HepG2 (cell line): ENCODE data around the gene TAF1D. TPM values are rescaled to one million over a fixed set of nuclear protein-coding genes. Genes with fewer than 3 reads are reported as not detected.

ENCODE experiments used
- CHD2 ChIP-seq: IDR thresholded peaks from 2 replicates; pipeline ENCODE4 v1.6.1; 2011; ENCODE audit warnings: low read depth, low read length, improper control_type of control experiment
- ELK4 ChIP-seq: sonication (generic); formaldehyde crosslinking; IDR thresholded peaks from 2 replicates; pipeline ENCODE4 v1.9.0; 2021; ENCODE audit warnings: missing genetic modification reagents, borderline replicate concordance
- FOXA3 ChIP-seq: IDR thresholded peaks from 2 replicates; pipeline ENCODE4 v1.6.1; 2016; ENCODE audit warnings: missing genetic modification reagents, missing compliant biosample characterization
- HDAC1 ChIP-seq: sonication (generic); formaldehyde crosslinking; IDR thresholded peaks from 2 replicates; pipeline ENCODE4 v1.5.1; 2020; ENCODE audit warnings: mild to moderate bottlenecking, missing genetic modification reagents
- HES4 ChIP-seq: sonication (generic); formaldehyde crosslinking; IDR thresholded peaks from 2 replicates; pipeline ENCODE4 v1.9.0; 2021; ENCODE audit warnings: mild to moderate bottlenecking, missing genetic modification reagents, borderline replicate concordance
- HOXA3 ChIP-seq: sonication (generic); formaldehyde crosslinking; IDR thresholded peaks from 2 replicates; pipeline ENCODE4 v1.5.0; 2020; ENCODE audit warnings: missing genetic modification reagents
- JARID2 ChIP-seq: sonication (generic); formaldehyde crosslinking; IDR thresholded peaks from 2 replicates; pipeline ENCODE4 v1.8.1; 2023; ENCODE audit warnings: missing genetic modification reagents, inconsistent platforms; ENCODE audit not compliant: insufficient replicate concordance
- LRRFIP1 ChIP-seq: sonication (generic); formaldehyde crosslinking; conservative IDR thresholded peaks from 2 replicates; pipeline ENCODE4 v1.4.0; 2020; ENCODE audit warnings: missing genetic modification reagents
- PLRG1 ChIP-seq: fragments of 450-650 bp; conservative IDR thresholded peaks from 2 replicates; pipeline ENCODE4 v1.6.1; 2016
- POGZ ChIP-seq: sonication (generic); formaldehyde crosslinking; IDR thresholded peaks from 2 replicates; pipeline ENCODE4 v1.4.0; 2020; ENCODE audit warnings: mild to moderate bottlenecking, missing genetic modification reagents
- RFX1 ChIP-seq: fragments of 450-650 bp; IDR thresholded peaks from 2 replicates; pipeline ENCODE4 v1.6.1; 2017
- RNF219 ChIP-seq: sonication (generic); formaldehyde crosslinking; IDR thresholded peaks from 2 replicates; pipeline ENCODE4 v1.5.0; 2020; ENCODE audit warnings: mild to moderate bottlenecking, missing genetic modification reagents
- SNRNP70 ChIP-seq: fragments of 200-400 bp; formaldehyde crosslinking; IDR thresholded peaks from 2 replicates; pipeline ENCODE4 v1.6.1; 2017; ENCODE audit warnings: mild to moderate bottlenecking, low read depth, low read length, moderate library complexity
- ZFP1 ChIP-seq: IDR thresholded peaks from 2 replicates; pipeline ENCODE4 v1.6.1; 2016
- ZFP36L2 ChIP-seq: sonication (generic); formaldehyde crosslinking; IDR thresholded peaks from 2 replicates; pipeline ENCODE4 v1.4.0; 2020; ENCODE audit warnings: missing genetic modification reagents
- ZFY ChIP-seq: sonication (generic); formaldehyde crosslinking; IDR thresholded peaks from 2 replicates; pipeline ENCODE4 v1.4.0; 2020; ENCODE audit warnings: missing genetic modification reagents
- ZKSCAN8 ChIP-seq: IDR thresholded peaks from 2 replicates; pipeline ENCODE4 v1.6.1; 2016; ENCODE audit warnings: borderline replicate concordance, missing genetic modification reagents, missing compliant biosample characterization
- ZNF740 ChIP-seq: sonication (generic); formaldehyde crosslinking; IDR thresholded peaks from 2 replicates; pipeline ENCODE4 v1.4.0; 2020; ENCODE audit warnings: missing genetic modification reagents
- ZNF761 ChIP-seq: sonication (generic); formaldehyde crosslinking; conservative IDR thresholded peaks from 2 replicates; pipeline ENCODE4 v1.4.0; 2020; ENCODE audit warnings: mild to moderate bottlenecking, missing genetic modification reagents
- ZNF781 ChIP-seq: sonication (generic); formaldehyde crosslinking; IDR thresholded peaks from 2 replicates; pipeline ENCODE4 v1.5.1; 2020; ENCODE audit warnings: borderline replicate concordance, mild to moderate bottlenecking, missing genetic modification reagents; ENCODE audit errors: not compliant biosample characterization
- polyA plus RNA-seq, 8 experiments: library from polyadenylated mRNA; depleted of rRNA in 3 of 8; stranded (reverse) in 7 of 8; unstranded in 1 of 8; fragments of >200 nt; fragmentation: Illumina TruSeq in 4 of 8; extraction: Trizol in 4 of 8; gene quantifications; 2 replicates each; pipeline versions ENCODE4 v1.2.1 to v1.2.3, GENCODE V29; 2011 to 2016; ENCODE audit warnings: low read depth in 4 of 8, missing spikeins in 1 of 8, mixed read lengths in 1 of 8; ENCODE audit not compliant: insufficient read depth in 1 of 8
- total RNA-seq, 5 experiments: library from RNA; depleted of rRNA; stranded (reverse); fragments of >200 nt; fragmentation: Illumina TruSeq; extraction: Trizol; gene quantifications; 2 replicates each; pipeline ENCODE4 v1.2.3, GENCODE V29; 2016; ENCODE audit warnings: low read depth in 1 of 5
- TF ChIP-seq, protein P1 (sequence below): sonication (generic); formaldehyde crosslinking; IDR thresholded peaks from 2 replicates; pipeline ENCODE4 v1.5.0; 2020; ENCODE audit warnings: missing genetic modification reagents
- TF ChIP-seq, protein P2 (sequence below): sonication (generic); formaldehyde crosslinking; IDR thresholded peaks from 2 replicates; pipeline ENCODE4 v1.8.1; 2023; ENCODE audit warnings: mild to moderate bottlenecking, inconsistent platforms, moderate library complexity, missing genetic modification reagents, borderline replicate concordance

TAF1D gene
- total and polyA plus RNA-seq, 2 of the 13 experiments (the other 11 are each of a cell fraction or from before 2014, with no cell fraction given) = 132 to 207 TPM

DNA sequence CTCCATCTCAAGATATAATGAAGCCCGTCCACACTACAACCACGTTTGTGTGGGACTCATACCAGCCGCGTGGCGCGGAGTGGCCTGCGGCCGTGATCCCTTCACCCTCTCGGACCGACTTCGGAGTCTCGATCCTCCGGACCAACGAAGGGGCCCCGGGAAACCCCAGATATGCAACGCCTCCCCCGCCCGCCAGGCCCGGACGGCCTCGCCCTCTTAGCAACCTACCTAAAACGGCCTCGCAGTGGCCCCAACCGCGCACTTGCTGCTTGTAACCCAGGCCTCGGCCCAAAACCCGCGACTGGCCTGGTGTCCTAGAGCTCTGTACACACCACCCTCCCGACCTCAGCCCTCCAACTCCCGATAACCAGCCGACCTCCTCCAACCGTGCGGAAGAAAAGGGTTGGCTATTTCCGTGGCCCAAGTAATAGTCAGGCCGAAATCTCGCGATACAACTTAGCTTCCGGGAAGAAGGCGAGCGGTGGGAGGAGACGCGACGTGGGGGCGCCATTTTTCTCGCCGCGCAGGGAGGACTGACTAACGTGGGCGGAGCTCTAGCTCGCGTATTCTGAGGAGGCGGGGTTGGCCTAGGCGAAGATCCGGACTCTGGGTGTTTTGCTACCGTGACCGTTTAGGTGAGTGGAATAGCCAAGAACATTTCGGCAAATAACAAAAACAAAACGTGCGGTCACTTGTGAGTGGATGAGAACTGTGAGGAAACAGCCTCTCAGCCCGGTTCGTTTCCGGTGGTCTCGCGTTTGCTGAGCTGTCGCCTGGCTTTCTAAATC lies at the start of gene TAF1D, which contains the start of gene C11orf54 (continued):
- TF ChIP-seq ZNF761 (CRISPR knock-in tag) (peak; percentile 43; the same call in 1 of the 2 replicates), CHD2 (peak; percentile 93), FOXA3 (CRISPR knock-in tag) (peak; percentile 67), ZFP1 (CRISPR knock-in tag) (peak; percentile 80; the same call in 1 of the 2 replicates), ZFY (CRISPR knock-in tag) (peak; percentile 89), ZNF781 (CRISPR knock-in tag) (no peak), PLRG1 (no peak), HDAC1 (peak; percentile 56; the same call in 1 of the 2 replicates), ZNF740 (CRISPR knock-in tag) (no peak), ZFP36L2 (CRISPR knock-in tag) (no peak), JARID2 (CRISPR knock-in tag) (peak; percentile 73), HES4 (no peak), POGZ (CRISPR knock-in tag) (peak; percentile 92), SNRNP70 (no peak), RFX1 (no peak), ELK4 (CRISPR knock-in tag) (no peak), HOXA3 (CRISPR knock-in tag) (peak; percentile 92), ZKSCAN8 (CRISPR knock-in tag) (0 out of 2 replicates have a peak, but pooled peaks have one; percentile 65), LRRFIP1 (CRISPR knock-in tag) (no peak), RNF219 (CRISPR knock-in tag) (no peak)
- TF ChIP-seq, protein P1, sequence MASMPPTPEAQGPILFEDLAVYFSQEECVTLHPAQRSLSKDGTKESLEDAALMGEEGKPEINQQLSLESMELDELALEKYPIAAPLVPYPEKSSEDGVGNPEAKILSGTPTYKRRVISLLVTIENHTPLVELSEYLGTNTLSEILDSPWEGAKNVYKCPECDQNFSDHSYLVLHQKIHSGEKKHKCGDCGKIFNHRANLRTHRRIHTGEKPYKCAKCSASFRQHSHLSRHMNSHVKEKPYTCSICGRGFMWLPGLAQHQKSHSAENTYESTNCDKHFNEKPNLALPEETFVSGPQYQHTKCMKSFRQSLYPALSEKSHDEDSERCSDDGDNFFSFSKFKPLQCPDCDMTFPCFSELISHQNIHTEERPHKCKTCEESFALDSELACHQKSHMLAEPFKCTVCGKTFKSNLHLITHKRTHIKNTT (CRISPR knock-in tag) = no peak
- TF ChIP-seq, protein P2, sequence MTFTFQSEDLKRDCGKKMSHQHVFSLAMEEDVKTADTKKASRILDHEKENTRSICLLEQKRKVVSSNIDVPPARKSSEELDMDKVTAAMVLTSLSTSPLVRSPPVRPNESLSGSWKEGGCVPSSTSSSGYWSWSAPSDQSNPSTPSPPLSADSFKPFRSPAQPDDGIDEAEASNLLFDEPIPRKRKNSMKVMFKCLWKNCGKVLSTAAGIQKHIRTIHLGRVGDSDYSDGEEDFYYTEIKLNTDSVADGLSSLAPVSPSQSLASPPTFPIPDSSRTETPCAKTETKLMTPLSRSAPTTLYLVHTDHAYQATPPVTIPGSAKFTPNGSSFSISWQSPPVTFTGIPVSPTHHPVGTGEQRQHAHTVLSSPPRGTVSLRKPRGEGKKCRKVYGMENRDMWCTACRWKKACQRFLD (CRISPR knock-in tag) = 0 out of 2 replicates have a peak, but pooled peaks have one; percentile 41
